Keratinocyte (primary cell): ENCODE measurements around the gene TMIGD2. TPM values are rescaled to one million over a fixed set of nuclear protein-coding genes. Genes with fewer than 3 reads are reported as not detected.

ENCODE experiments used
- DNase-seq: peaks from one replicate; pipeline ENCODE4 v3.0.0-alpha.2; 2011; ENCODE audit warnings: low read depth, missing footprints, low spot score
- FAIRE-seq: peaks from 2 replicates; lab custom pipeline; 2011; peaks lifted over from hg19 to GRCh38; lab: Jason Lieb, UNC
- H2AFZ ChIP-seq: 2 replicates; pipeline ENCODE4 v1.6.0; 2012; ENCODE audit warnings: low read length, control low read depth, inconsistent platforms; ENCODE audit not compliant: control insufficient read depth
- H3K27ac ChIP-seq: 2 replicates; pipeline ENCODE4 v1.5.1; 2011; ENCODE audit warnings: low read length; ENCODE audit not compliant: control insufficient read depth, insufficient read depth
- H3K27me3 ChIP-seq: 3 replicates; pipeline ENCODE4 v1.6.0; 2011; ENCODE audit warnings: low read length; ENCODE audit not compliant: control insufficient read depth, insufficient read depth; ENCODE audit errors: extremely low read depth
- H3K36me3 ChIP-seq, 2 experiments: 2 replicates in 1 of 2; 3 replicates in 1 of 2; pipeline ENCODE4 v1.5.1; 2011; ENCODE audit warnings: low read length in 2 of 2, mild to moderate bottlenecking in 1 of 2; ENCODE audit not compliant: control insufficient read depth in 2 of 2, insufficient read depth in 2 of 2; ENCODE audit errors: extremely low read depth in 1 of 2
- H3K4me1 ChIP-seq: 3 replicates; pipeline ENCODE4 v1.5.1; 2011; ENCODE audit warnings: low read length; ENCODE audit not compliant: control insufficient read depth, insufficient read depth; ENCODE audit errors: extremely low read depth
- H3K4me2 ChIP-seq: 3 replicates; pipeline ENCODE4 v1.6.0; 2011; ENCODE audit warnings: low read depth, low read length; ENCODE audit not compliant: control insufficient read depth, insufficient read depth; ENCODE audit errors: extremely low read depth
- H3K4me3 ChIP-seq, 3 experiments: fragments of 200-600 bp in 1 of 3; sonication (generic) in 1 of 3; 2 replicates in 2 of 3; 3 replicates in 1 of 3; pipeline ENCODE4 v1.5.1; 2011 to 2016; ENCODE audit warnings: low read length in 3 of 3, mild to moderate bottlenecking in 3 of 3, control low read depth in 2 of 3, inconsistent platforms in 1 of 3, low read depth in 1 of 3, mixed read lengths in 1 of 3, mixed run types in 1 of 3, moderate library complexity in 1 of 3; ENCODE audit not compliant: control insufficient read depth in 2 of 3, insufficient read depth in 2 of 3; ENCODE audit errors: extremely low read depth in 1 of 3
- H3K79me2 ChIP-seq: 2 replicates; pipeline ENCODE4 v1.6.0; 2012; ENCODE audit warnings: low read length; ENCODE audit not compliant: control insufficient read depth, insufficient read depth
- H3K9ac ChIP-seq: 3 replicates; pipeline ENCODE4 v1.6.0; 2011; ENCODE audit warnings: low read length; ENCODE audit not compliant: control insufficient read depth, insufficient read depth; ENCODE audit errors: extremely low read depth
- H3K9me1 ChIP-seq: 3 replicates; pipeline ENCODE4 v1.6.0; 2011; ENCODE audit warnings: low read length; ENCODE audit not compliant: control insufficient read depth, insufficient read depth; ENCODE audit errors: extremely low read depth
- H3K9me3 ChIP-seq: 2 replicates; pipeline ENCODE4 v1.5.1; 2012; ENCODE audit warnings: low read depth, low read length; ENCODE audit not compliant: control insufficient read depth
- H4K20me1 ChIP-seq: 3 replicates; pipeline ENCODE4 v1.6.0; 2011; ENCODE audit warnings: low read length; ENCODE audit not compliant: control insufficient read depth, insufficient read depth; ENCODE audit errors: extremely low read depth
- CTCF ChIP-seq, 3 experiments: IDR thresholded peaks in 1 of 3; conservative IDR thresholded peaks in 1 of 3; optimal IDR thresholded peaks in 1 of 3; 2 replicates in 2 of 3; 3 replicates in 1 of 3; pipeline versions ENCODE3 to v1.5.1; 2011; ENCODE audit warnings: low read length in 3 of 3, mild to moderate bottlenecking in 3 of 3, moderate library complexity in 2 of 3, control low read depth in 1 of 3, inconsistent platforms in 1 of 3; ENCODE audit not compliant: insufficient read depth in 2 of 3; ENCODE audit errors: extremely low read depth in 1 of 3
- EZH2 ChIP-seq: IDR thresholded peaks from one replicate; pipeline ENCODE4 v1.6.1; 2012; ENCODE audit warnings: inconsistent platforms, mild to moderate bottlenecking, low read length, moderate library complexity
- dilution Hi-C: fragments of 300-500 bp; cut with MboI; formaldehyde crosslinking; loops from one replicate; pipeline ENCODE4 v1.7.0; 2020; ENCODE audit warnings: low sequenced_read_pairs; ENCODE audit not compliant: extremely low pct_ligation_motif_present
- polyA minus RNA-seq, 3 experiments: library from RNA; depleted of rRNA, polyadenylated mRNA; stranded (reverse); fragments of >200 nt; gene quantifications; 1 replicate in 1 of 3; 2 replicates in 1 of 3; 3 replicates in 1 of 3; pipeline ENCODE4 v1.2.3, GENCODE V29; 2011
- polyA plus RNA-seq, 5 experiments: library from polyadenylated mRNA; depleted of rRNA in 3 of 5; stranded (reverse) in 3 of 5; stranded (forward) in 1 of 5; unstranded in 1 of 5; fragments of >200 nt; gene quantifications; 1 replicate in 1 of 5; 2 replicates in 3 of 5; 3 replicates in 1 of 5; pipeline versions ENCODE4 v1.2.1 to v1.2.3, GENCODE V29; 2011 to 2012; ENCODE audit warnings: missing spikeins in 2 of 5, low read depth in 1 of 5, low replicate concordance in 1 of 5

The TMIGD2 gene
- polyA plus RNA-seq (not detected in 3 replicates), polyA minus RNA-seq (not detected in 3 replicates)
- not detected for polyA plus RNA-seq (2011; ENCODE audit: low read depth)
- polyA plus RNA-seq (2011; cell fraction: cytosol; rRNA removed) = not detected in 2 replicates
- not detected in 2 replicates for polyA plus RNA-seq (2011; cell fraction: nucleus; rRNA removed)
- polyA plus RNA-seq (2012; ENCODE audit: low replicate concordance) = not detected in 2 replicates
- not detected for polyA minus RNA-seq (2011; cell fraction: cytosol; rRNA and poly(A)+ RNA removed)
- not detected in 2 replicates for polyA minus RNA-seq (2011; cell fraction: nucleus; rRNA and poly(A)+ RNA removed)

- Histone ChIP-seq H3K4me1 (no peaks in the 10 kb centered on the region), H3K27me3 (no peaks in the 10 kb centered on the region), H3K4me2 (no peak within 1 kb of the TSS), H3K9me3 (no peaks in the 10 kb centered on the region), H3K9ac (no peak within 1 kb of the TSS), H3K79me2 (no peaks in the 10 kb centered on the region), H3K36me3 (no peaks in the 10 kb centered on the region), H3K27ac (no peak within 1 kb of the TSS), H3K9me1 (no peaks in the 10 kb centered on the region), H4K20me1 (no peaks in the 10 kb centered on the region), H3K4me3 (no peak within 1 kb of the TSS), H2AFZ (no peak within 1 kb of the TSS)
- FAIRE-seq (no peak), DNase-seq (no peak)
- dilution Hi-C loops = no loop called here
- TF ChIP-seq CTCF (optimal IDR thresholded peaks at IDR 0.05 in 1 of 3, IDR thresholded peaks at IDR 0.05 in 1 of 3, conservative IDR thresholded peaks at IDR 0.05 in 1 of 3; ENCODE audit: extremely low read depth in 1 of 3, insufficient read depth in 2 of 3, low read length in 3 of 3) (no peak), EZH2 (no peak)
These were observed at the start of gene TMIGD2 for GRCh38 chr19:4302243-4302640. Gene TMIGD2 (minus strand): TSS chr19:4302389. CDS start chr19:4302385, 4 bp downstream.

- FAIRE-seq (no peak), DNase-seq (no peak)
- dilution Hi-C loops = no loop called here
- peaks cover 0 to 2% of the 10 kb centered on the region in 2 experiments for H3K36me3 ChIP-seq
- H3K27me3 ChIP-seq = no peaks in the 10 kb centered on the region
- no peaks in the 10 kb centered on the region for H3K79me2 ChIP-seq
- no peaks in the 10 kb centered on the region for H3K4me1 ChIP-seq
- no peak overlapping the region for H3K4me3 ChIP-seq
- H3K4me2 ChIP-seq = no peak overlapping the region
- H2AFZ ChIP-seq = no peak overlapping the region
- no peaks in the 10 kb centered on the region for H3K9me1 ChIP-seq
- no peaks in the 10 kb centered on the region for H4K20me1 ChIP-seq
- H3K27ac ChIP-seq = no peak overlapping the region
- H3K9ac ChIP-seq = no peak overlapping the region
- H3K9me3 ChIP-seq = no peaks in the 10 kb centered on the region
- TF ChIP-seq CTCF (optimal IDR thresholded peaks at IDR 0.05 in 1 of 3, IDR thresholded peaks at IDR 0.05 in 1 of 3, conservative IDR thresholded peaks at IDR 0.05 in 1 of 3; ENCODE audit: extremely low read depth in 1 of 3, insufficient read depth in 2 of 3, low read length in 3 of 3) (no peak), EZH2 (no peak)
These were observed 48.5 kb upstream of the TMIGD2 start for GRCh38 chr19:4350726-4351125.
